HepG2 (cell line): ENCODE measurements around the gene ENTPD7. TPM values are rescaled to one million over a fixed set of nuclear protein-coding genes. Genes with fewer than 3 reads are reported as not detected.

Source experiments
- AGO1 ChIP-seq: fragments of 200-400 bp; formaldehyde crosslinking; IDR thresholded peaks from 2 replicates; pipeline ENCODE4 v1.6.1; 2017; ENCODE audit warnings: mild to moderate bottlenecking, low read depth, low read length, moderate library complexity; ENCODE audit not compliant: poor library complexity, severe bottlenecking
- ATF7-NPFF ChIP-seq: sonication (generic); formaldehyde crosslinking; IDR thresholded peaks from 2 replicates; pipeline ENCODE4 v1.8.1; 2023; ENCODE audit warnings: mild to moderate bottlenecking, low read depth, missing genetic modification reagents, moderate library complexity
- FOXA1 ChIP-seq, 2 experiments: fragments of 450-650 bp in 1 of 2; sonication (generic) in 1 of 2; formaldehyde crosslinking in 1 of 2; IDR thresholded peaks; 2 replicates each; pipeline versions ENCODE4 v1.4.0 to v1.6.1; 2016 to 2020; ENCODE audit warnings: missing genetic modification reagents in 1 of 2
- KDM5B ChIP-seq: sonication (generic); formaldehyde crosslinking; IDR thresholded peaks from 2 replicates; pipeline ENCODE4 v1.4.0; 2020; ENCODE audit warnings: missing genetic modification reagents, mild to moderate bottlenecking, borderline replicate concordance
- KMT2A ChIP-seq: sonication (generic); formaldehyde crosslinking; IDR thresholded peaks from 2 replicates; pipeline ENCODE4 v1.4.0; 2020; ENCODE audit warnings: missing genetic modification reagents
- PPARG ChIP-seq: conservative IDR thresholded peaks from 2 replicates; pipeline ENCODE4 v1.6.1; 2016; ENCODE audit warnings: missing biosample characterization, missing genetic modification reagents
- PRPF4 ChIP-seq: fragments of 200-400 bp; formaldehyde crosslinking; IDR thresholded peaks from 2 replicates; pipeline ENCODE4 v1.6.1; 2016; ENCODE audit warnings: low read length, low read depth; ENCODE audit not compliant: poor library complexity, severe bottlenecking
- RFXANK ChIP-seq: IDR thresholded peaks from 2 replicates; pipeline ENCODE4 v1.6.1; 2016
- SKI ChIP-seq: fragments of 450-650 bp; IDR thresholded peaks from one replicate; pipeline ENCODE4 v1.6.1; 2018; ENCODE audit warnings: mild to moderate bottlenecking; ENCODE audit not compliant: partially characterized antibody
- SRF ChIP-seq: IDR thresholded peaks from 2 replicates; pipeline ENCODE4 v1.6.1; 2011; ENCODE audit warnings: mild to moderate bottlenecking, low read depth, low read length, moderate library complexity
- TFE3 ChIP-seq: IDR thresholded peaks from 2 replicates; pipeline ENCODE4 v1.6.1; 2016
- ZBTB4 ChIP-seq: sonication (generic); formaldehyde crosslinking; IDR thresholded peaks from 2 replicates; pipeline ENCODE4 v1.4.0; 2020; ENCODE audit warnings: missing genetic modification reagents, mild to moderate bottlenecking, borderline replicate concordance
- ZBTB8A ChIP-seq: sonication (generic); formaldehyde crosslinking; IDR thresholded peaks from 2 replicates; pipeline ENCODE4 v1.4.0; 2020; ENCODE audit warnings: mild to moderate bottlenecking, low read depth, missing genetic modification reagents, borderline replicate concordance
- ZNF18 ChIP-seq: sonication (generic); formaldehyde crosslinking; IDR thresholded peaks from 2 replicates; pipeline ENCODE4 v1.8.0; 2022; ENCODE audit warnings: mild to moderate bottlenecking, missing genetic modification reagents; ENCODE audit not compliant: insufficient replicate concordance
- ZNF180 ChIP-seq: sonication (generic); formaldehyde crosslinking; IDR thresholded peaks from 2 replicates; pipeline ENCODE4 v1.4.0; 2020; ENCODE audit warnings: low read depth, missing genetic modification reagents, borderline replicate concordance
- ZNF431 ChIP-seq: sonication (generic); formaldehyde crosslinking; IDR thresholded peaks from 2 replicates; pipeline ENCODE4 v1.9.0; 2022; ENCODE audit warnings: missing genetic modification reagents, low read depth, mild to moderate bottlenecking, borderline replicate concordance
- ZNF501 ChIP-seq: sonication (generic); formaldehyde crosslinking; IDR thresholded peaks from 2 replicates; pipeline ENCODE4 v1.5.1; 2020; ENCODE audit warnings: mild to moderate bottlenecking, moderate library complexity, missing genetic modification reagents
- ZNF546 ChIP-seq: sonication (generic); formaldehyde crosslinking; conservative IDR thresholded peaks from 2 replicates; pipeline ENCODE4 v1.8.1; 2023; ENCODE audit warnings: mild to moderate bottlenecking, missing genetic modification reagents
- ZNF670 ChIP-seq: sonication (generic); formaldehyde crosslinking; IDR thresholded peaks from 2 replicates; pipeline ENCODE4 v1.8.0; 2022; ENCODE audit warnings: mild to moderate bottlenecking, missing genetic modification reagents, borderline replicate concordance
- ZNF740 ChIP-seq: sonication (generic); formaldehyde crosslinking; IDR thresholded peaks from 2 replicates; pipeline ENCODE4 v1.4.0; 2020; ENCODE audit warnings: missing genetic modification reagents
- ZNF749 ChIP-seq: sonication (generic); formaldehyde crosslinking; IDR thresholded peaks from 2 replicates; pipeline ENCODE4 v1.8.0; 2022; ENCODE audit warnings: mild to moderate bottlenecking, missing genetic modification reagents, moderate library complexity, borderline replicate concordance
- ZSCAN22 ChIP-seq: sonication (generic); formaldehyde crosslinking; IDR thresholded peaks from 2 replicates; pipeline ENCODE4 v1.4.0; 2020; ENCODE audit warnings: mild to moderate bottlenecking, missing genetic modification reagents
- polyA plus RNA-seq, 8 experiments: library from polyadenylated mRNA; depleted of rRNA in 3 of 8; stranded (reverse) in 7 of 8; unstranded in 1 of 8; fragments of >200 nt; fragmentation: Illumina TruSeq in 4 of 8; extraction: Trizol in 4 of 8; gene quantifications; 2 replicates each; pipeline versions ENCODE4 v1.2.1 to v1.2.3, GENCODE V29; 2011 to 2016; ENCODE audit warnings: low read depth in 4 of 8, missing spikeins in 1 of 8, mixed read lengths in 1 of 8; ENCODE audit not compliant: insufficient read depth in 1 of 8
- total RNA-seq, 5 experiments: library from RNA; depleted of rRNA; stranded (reverse); fragments of >200 nt; fragmentation: Illumina TruSeq; extraction: Trizol; gene quantifications; 2 replicates each; pipeline ENCODE4 v1.2.3, GENCODE V29; 2016; ENCODE audit warnings: low read depth in 1 of 5

ENTPD7 gene
- total and polyA plus RNA-seq, 2 of the 13 experiments (the other 11 are each of a cell fraction or from before 2014, with no cell fraction given), result 7.6 to 36.5 TPM

GRCh38 chr10:99620711-99621453 lies 38.4 kb upstream of the ENTPD7 start (continued):
- TF ChIP-seq TFE3 (CRISPR knock-in tag), result no peak
- TF ChIP-seq FOXA1 (IDR thresholded peaks at IDR 0.05), result no peak
- no peak; the same call in 1 of the 2 replicates for TF ChIP-seq FOXA1 (CRISPR knock-in tag; IDR thresholded peaks at IDR 0.05)
- peak; percentile 52; the same call in 1 of the 2 replicates for TF ChIP-seq ZNF670 (CRISPR knock-in tag)
- peak; percentile 73; the same call in 1 of the 2 replicates for TF ChIP-seq ZBTB8A
- TF ChIP-seq ZNF501 (CRISPR knock-in tag), result peak; percentile 99
- peak; percentile 35; the same call in 1 of the 2 replicates for TF ChIP-seq KMT2A (CRISPR knock-in tag)
- TF ChIP-seq ZSCAN22, result peak; percentile 21; the same call in 1 of the 2 replicates
- no peak for TF ChIP-seq ZNF180
- no peak for TF ChIP-seq ZNF740
- peak; percentile 21; the same call in 1 of the 2 replicates for TF ChIP-seq ATF7-NPFF
- TF ChIP-seq RFXANK, result no peak; the same call in none of the 2 replicates
- TF ChIP-seq ZNF546, result peak; percentile 78
- peak; percentile 56 for TF ChIP-seq SKI
- peak; percentile 81; the same call in 1 of the 2 replicates for TF ChIP-seq ZNF431
- TF ChIP-seq AGO1, result no peak
- peak; percentile 70; the same call in 1 of the 2 replicates for TF ChIP-seq ZBTB4 (CRISPR knock-in tag)
- no peak; the same call in 1 of the 2 replicates for TF ChIP-seq ZNF749 (CRISPR knock-in tag)
- no peak for TF ChIP-seq PRPF4
- no peak for TF ChIP-seq ZNF18 (CRISPR knock-in tag)
- TF ChIP-seq SRF, result no peak
- no peak; the same call in 1 of the 2 replicates for TF ChIP-seq PPARG (CRISPR knock-in tag)
- TF ChIP-seq KDM5B, result peak; percentile 97
